H1 (cell line): ENCODE data around the gene MYO18A. TPM values are rescaled to one million over a fixed set of nuclear protein-coding genes. Genes with fewer than 3 reads are reported as not detected.

ENCODE experiments used
- CTCF ChIA-PET: fragments of 300-600 bp; sonication (Branson Sonifier 250); formaldehyde crosslinking; loops from one replicate; lab custom pipeline; 2021; ENCODE audit not compliant: partially characterized antibody; lab: Charles Lee
- POLR2A ChIA-PET: fragments of 300-600 bp; sonication (Branson Sonifier 250); formaldehyde crosslinking; loops from one replicate; lab custom pipeline; 2021; ENCODE audit warnings: inconsistent platforms; ENCODE audit not compliant: partially characterized antibody; lab: Charles Lee
- DNase-seq, 2 experiments: peaks; one replicate each; pipeline versions ENCODE4 v3.0.0 to v3.0.0-alpha.2; 2010 to 2022; ENCODE audit warnings: low spot score in 2 of 2, low read depth in 1 of 2, mixed read lengths in 1 of 2
- FAIRE-seq: peaks from 2 replicates; lab custom pipeline; 2011; peaks lifted over from hg19 to GRCh38; lab: Jason Lieb, UNC
- H2AFZ ChIP-seq: 2 replicates; pipeline ENCODE4 v1.8.1; 2012; ENCODE audit warnings: low read length, inconsistent platforms
- H2AK5ac ChIP-seq: 2 replicates; pipeline ENCODE4 v1.6.1; 2013; ENCODE audit warnings: low read depth, low read length
- H2BK120ac ChIP-seq: replicated peaks from 2 replicates; pipeline ENCODE3; 2013; ENCODE audit warnings: low read depth, low read length, inconsistent platforms
- H2BK12ac ChIP-seq: 2 replicates; pipeline ENCODE4 v1.6.1; 2013; ENCODE audit warnings: low read depth, low read length
- H2BK15ac ChIP-seq: 2 replicates; pipeline ENCODE4 v1.6.1; 2013; ENCODE audit warnings: low read length
- H2BK20ac ChIP-seq: 2 replicates; pipeline ENCODE4 v1.6.1; 2013; ENCODE audit warnings: low read length
- H2BK5ac ChIP-seq: 2 replicates; pipeline ENCODE4 v1.6.1; 2013; ENCODE audit warnings: low read depth, low read length
- H3K14ac ChIP-seq: 2 replicates; pipeline ENCODE4 v1.6.1; 2013; ENCODE audit warnings: inconsistent platforms; ENCODE audit not compliant: insufficient read length
- H3K18ac ChIP-seq: 2 replicates; pipeline ENCODE4 v1.6.1; 2013; ENCODE audit warnings: low read length; ENCODE audit errors: extremely low read depth
- H3K23ac ChIP-seq: 2 replicates; pipeline ENCODE4 v1.6.1; 2013; ENCODE audit warnings: inconsistent platforms; ENCODE audit not compliant: insufficient read length
- H3K23me2 ChIP-seq: 2 replicates; pipeline ENCODE4 v1.6.1; 2013; ENCODE audit warnings: low read depth, low read length
- H3K27ac ChIP-seq: 2 replicates; pipeline ENCODE4 v1.6.1; 2011; ENCODE audit warnings: low read depth, low read length, inconsistent platforms
- H3K27me3 ChIP-seq, 4 experiments: replicated peaks in 1 of 4; 1 replicate in 1 of 4; 2 replicates in 3 of 4; pipeline versions ENCODE4 v1.6.1 to v1.8.1; 2011 to 2013; ENCODE audit warnings: low read length in 3 of 4, mild to moderate bottlenecking in 3 of 4, inconsistent platforms in 2 of 4, mixed read lengths in 2 of 4, moderate library complexity in 1 of 4; ENCODE audit not compliant: control insufficient read depth in 3 of 4, insufficient read depth in 3 of 4; ENCODE audit errors: extremely low read depth in 1 of 4
- H3K36me3 ChIP-seq, 4 experiments: 2 replicates each; pipeline versions ENCODE4 v1.6.1 to v1.8.1; 2011 to 2013; ENCODE audit warnings: mild to moderate bottlenecking in 4 of 4, low read length in 3 of 4, moderate library complexity in 2 of 4, control low read depth in 1 of 4, inconsistent platforms in 1 of 4; ENCODE audit not compliant: insufficient read depth in 4 of 4, control insufficient read depth in 2 of 4
- H3K4ac ChIP-seq: replicated peaks from 2 replicates; pipeline ENCODE3; 2013; ENCODE audit warnings: low read length, low read depth, mixed read lengths, inconsistent platforms; ENCODE audit not compliant: insufficient read length
- H3K4me1 ChIP-seq, 4 experiments: replicated peaks in 1 of 4; 1 replicate in 1 of 4; 2 replicates in 3 of 4; pipeline versions ENCODE4 v1.6.1 to v1.8.1; 2011 to 2013; ENCODE audit warnings: low read length in 3 of 4, inconsistent platforms in 2 of 4, mixed read lengths in 1 of 4; ENCODE audit not compliant: insufficient read depth in 4 of 4, control insufficient read depth in 3 of 4
- H3K4me2 ChIP-seq, 2 experiments: 2 replicates each; pipeline versions ENCODE4 v1.6.1 to v1.8.1; 2011 to 2013; ENCODE audit warnings: low read depth in 2 of 2, low read length in 2 of 2, control low read depth in 1 of 2, inconsistent platforms in 1 of 2, mild to moderate bottlenecking in 1 of 2; ENCODE audit not compliant: insufficient read depth in 1 of 2
- H3K4me3 ChIP-seq, 4 experiments: fragments of 200-600, 300-600 bp in 1 of 4; sonication (generic), shearing (Covaris generic), sonication (Bioruptor Twin) in 1 of 4; 2 replicates each; pipeline versions ENCODE4 v1.5.1 to v1.8.1; 2011 to 2016; ENCODE audit warnings: low read length in 4 of 4, low read depth in 3 of 4, control low read depth in 2 of 4, inconsistent platforms in 2 of 4, mild to moderate bottlenecking in 2 of 4, mixed read lengths in 1 of 4, moderate library complexity in 1 of 4; ENCODE audit not compliant: insufficient read depth in 2 of 4; ENCODE audit errors: extremely low read depth in 1 of 4
- H3K56ac ChIP-seq: replicated peaks from 2 replicates; pipeline ENCODE3; 2013; ENCODE audit warnings: low read depth, mild to moderate bottlenecking, mixed read lengths, low read length, inconsistent platforms; ENCODE audit not compliant: insufficient read length
- H3K79me1 ChIP-seq: 2 replicates; pipeline ENCODE4 v1.6.1; 2013; ENCODE audit warnings: low read depth, low read length, control low read depth
- H3K79me2 ChIP-seq, 2 experiments: 2 replicates each; pipeline versions ENCODE4 v1.6.1 to v1.8.1; 2012 to 2013; ENCODE audit warnings: low read length in 2 of 2, mild to moderate bottlenecking in 2 of 2, inconsistent platforms in 1 of 2; ENCODE audit not compliant: insufficient read depth in 2 of 2, control insufficient read depth in 1 of 2
- H3K9ac ChIP-seq, 4 experiments: replicated peaks in 1 of 4; 1 replicate in 1 of 4; 2 replicates in 3 of 4; pipeline versions ENCODE4 v1.6.1 to v1.8.1; 2011 to 2013; ENCODE audit warnings: low read depth in 3 of 4, low read length in 3 of 4, control low read depth in 2 of 4, mild to moderate bottlenecking in 2 of 4, moderate library complexity in 2 of 4, inconsistent platforms in 1 of 4; ENCODE audit errors: extremely low read depth in 1 of 4
- H3K9me3 ChIP-seq, 2 experiments: 2 replicates each; pipeline versions ENCODE4 v1.6.1 to v1.8.1; 2012 to 2013; ENCODE audit warnings: mild to moderate bottlenecking in 2 of 2, moderate library complexity in 2 of 2, control low read depth in 1 of 2, inconsistent platforms in 1 of 2, low read depth in 1 of 2, low read length in 1 of 2, mixed read lengths in 1 of 2; ENCODE audit not compliant: insufficient read depth in 2 of 2
- H4K20me1 ChIP-seq, 2 experiments: replicated peaks in 1 of 2; 2 replicates each; pipeline versions ENCODE3 to v1.8.1; 2011 to 2013; ENCODE audit warnings: inconsistent platforms in 2 of 2, low read length in 2 of 2, mild to moderate bottlenecking in 1 of 2; ENCODE audit not compliant: insufficient read depth in 2 of 2, control insufficient read depth in 1 of 2
- H4K5ac ChIP-seq: 2 replicates; pipeline ENCODE4 v1.6.1; 2013; ENCODE audit warnings: low read length, low read depth, mixed read lengths, inconsistent platforms; ENCODE audit not compliant: insufficient read length
- H4K8ac ChIP-seq: 2 replicates; pipeline ENCODE4 v1.8.0; 2013; ENCODE audit warnings: mild to moderate bottlenecking, moderate library complexity, low read length, inconsistent platforms; ENCODE audit not compliant: insufficient read depth; ENCODE audit errors: extremely low read depth
- H4K91ac ChIP-seq: replicated peaks from 2 replicates; pipeline ENCODE3; 2013; ENCODE audit warnings: low read length, mixed read lengths, inconsistent platforms; ENCODE audit not compliant: insufficient read length
- ASH2L ChIP-seq: fragments of 200-600, 300-600 bp; sonication (generic); IDR thresholded peaks from one replicate; pipeline ENCODE4 v1.7.1; 2017; ENCODE audit warnings: low read length
- BRCA1 ChIP-seq: IDR thresholded peaks from 2 replicates; pipeline ENCODE4 v1.6.1; 2012; ENCODE audit warnings: low read depth, low read length, improper control_type of control experiment
- CBX8 ChIP-seq: fragments of 300-800, 300-1000 bp; sonication (generic); IDR thresholded peaks from 2 replicates; pipeline ENCODE4 v1.7.1; 2016; ENCODE audit warnings: low read depth, low read length, borderline replicate concordance
- EGR1 ChIP-seq: IDR thresholded peaks from 2 replicates; pipeline ENCODE4 v1.6.1; 2011; ENCODE audit warnings: low read depth, low read length, borderline replicate concordance
- MAFK ChIP-seq: IDR thresholded peaks from 2 replicates; pipeline ENCODE4 v1.6.1; 2012; ENCODE audit warnings: low read depth, mild to moderate bottlenecking, improper control_type of control experiment, low read length
- NANOG ChIP-seq: IDR thresholded peaks from 2 replicates; pipeline ENCODE4 v1.6.1; 2011; ENCODE audit warnings: low read length, low read depth, mild to moderate bottlenecking, inconsistent platforms; ENCODE audit not compliant: insufficient read depth, poor library complexity, severe bottlenecking
- NRF1 ChIP-seq: IDR thresholded peaks from 2 replicates; pipeline ENCODE4 v1.6.1; 2011; ENCODE audit warnings: mild to moderate bottlenecking, low read depth, low read length, improper control_type of control experiment
- RFX5 ChIP-seq: IDR thresholded peaks from 2 replicates; pipeline ENCODE4 v1.6.1; 2011; ENCODE audit warnings: low read depth, low read length, improper control_type of control experiment, borderline replicate concordance
- SP1 ChIP-seq: IDR thresholded peaks from 2 replicates; pipeline ENCODE4 v1.6.1; 2011; ENCODE audit warnings: low read depth, low read length
- SP4 ChIP-seq: IDR thresholded peaks from 2 replicates; pipeline ENCODE4 v1.6.1; 2012; ENCODE audit warnings: low read length, inconsistent platforms
- TAF1 ChIP-seq: IDR thresholded peaks from 2 replicates; pipeline ENCODE4 v1.6.1; 2011; ENCODE audit warnings: mild to moderate bottlenecking, low read depth, low read length
- TBP ChIP-seq: IDR thresholded peaks from 2 replicates; pipeline ENCODE4 v1.6.1; 2011; ENCODE audit warnings: low read depth, low read length, improper control_type of control experiment
- ZNF274 ChIP-seq: IDR thresholded peaks from 2 replicates; pipeline ENCODE4 v1.7.0; 2012; ENCODE audit warnings: low read length, borderline replicate concordance; ENCODE audit errors: extremely low read depth
- WGBS, 2 experiments: shearing (Covaris generic) in 1 of 2; methylation state at CpG; one replicate each; pipeline versions ENCODE4 v1.1.6 to v1.1.7; 2013 to 2015; ENCODE audit warnings: low lambda C conversion rate in 2 of 2, mixed read lengths in 2 of 2, inconsistent platforms in 1 of 2, low coverage in 1 of 2, missing lambda C conversion rate in 1 of 2; ENCODE audit not compliant: insufficient replicate concordance in 2 of 2, insufficient coverage in 1 of 2, insufficient read length in 1 of 2; ENCODE audit errors: extremely low coverage in 1 of 2, missing lambda C conversion rate in 1 of 2; 5-methylcytosine and 5-hydroxymethylcytosine counted together
- polyA plus RNA-seq, 7 experiments: library from polyadenylated mRNA; depleted of rRNA in 3 of 7; stranded (reverse) in 5 of 7; unstranded in 2 of 7; fragments of >200 nt in 5 of 7; fragments of 200-250 nt in 2 of 7; gene quantifications; 1 replicate in 5 of 7; 2 replicates in 1 of 7; 4 replicates in 1 of 7; pipeline versions ENCODE4 v1.2.1 to v1.2.3, GENCODE V29; 2011 to 2013; ENCODE audit warnings: missing spikeins in 2 of 7, mixed read lengths in 2 of 7
- total RNA-seq: library from RNA; stranded (reverse); fragmentation: NEBNext Ultra II Directional; extraction: Animal tissue kit (Norgen Biotek cat#: 25700); gene quantifications from 2 replicates; pipeline ENCODE4 v1.2.1, GENCODE V29; 2021
- TF ChIP-seq, protein P1 (sequence below): IDR thresholded peaks from 2 replicates; pipeline ENCODE4 v1.6.1; 2011; ENCODE audit warnings: low read length, improper control_type of control experiment

The MYO18A gene
- total and polyA plus RNA-seq, 2 of the 8 experiments (the other 6 are each of a cell fraction or from before 2014, with no cell fraction given) = 7.6 to 43.8 TPM

GRCh38 chr17:29166507-29166887 lies 13.7 kb downstream of the MYO18A start:
- ChIA-PET CTCF (interaction anchor here (1.0 to 42.5 kb wide), 5 partner anchors 13 to 54 kb away, joined by 3 to 731 read pairs (median 29); partner anchors contain the start of gene MYO18A), POLR2A (interaction anchor here (1.3 to 6.1 kb wide), 2 partner anchors 11 to 16 kb away, joined by 3 to 34 read pairs; partner anchors contain the start of gene MYO18A)
- Histone ChIP-seq H2AK5ac (no peak overlapping the region), H4K91ac (no peak overlapping the region), H3K4me2 (no peak overlapping the region), H2AFZ (no peak overlapping the region), H3K27me3 (no peaks in the 10 kb centered on the region), H2BK20ac (no peak overlapping the region), H3K56ac (no peak overlapping the region), H3K18ac (no peak overlapping the region), H3K4ac (no peak overlapping the region), H2BK5ac (no peak overlapping the region), H3K27ac (no peak overlapping the region), H3K9me3 (no peaks in the 10 kb centered on the region), H3K79me1 (peaks cover 2% of the 10 kb centered on the region), H2BK15ac (no peak overlapping the region), H3K36me3 (peaks cover 0 to 13% (median 3%) of the 10 kb centered on the region in 4 experiments; a peak in 3 of 8 replicates), H3K79me2 (peaks cover 0 to 10% of the 10 kb centered on the region in 2 experiments; a peak in 1 of 4 replicates), H3K14ac (no peak overlapping the region), H4K20me1 (peaks cover 0 to 9% of the 10 kb centered on the region in 2 experiments), H2BK12ac (no peak overlapping the region), H4K8ac (no peak overlapping the region), H3K23me2 (no peaks in the 10 kb centered on the region), H4K5ac (no peak overlapping the region), H2BK120ac (no peak overlapping the region), H3K23ac (no peak overlapping the region), H3K9ac (no peak overlapping the region), H3K4me1 (no peaks in the 10 kb centered on the region; a peak in 1 of 7 replicates), H3K4me3 (no peak overlapping the region)
- DNase-seq (no peak), FAIRE-seq (no peak)
- 97% methylated on average over 19 of the region's 21 CpGs; no CpG with 5 or more reads in 1 of the 2 experiments for WGBS, 2 experiments
- TF ChIP-seq BRCA1 (no peak), RFX5 (no peak), EGR1 (no peak), SP1 (no peak), CBX8 (no peak), MAFK (no peak), NRF1 (no peak), TAF1 (no peak), ASH2L (no peak), NANOG (no peak), TBP (no peak), ZNF274 (no peak), SP4 (no peak)
- TF ChIP-seq, protein P1, sequence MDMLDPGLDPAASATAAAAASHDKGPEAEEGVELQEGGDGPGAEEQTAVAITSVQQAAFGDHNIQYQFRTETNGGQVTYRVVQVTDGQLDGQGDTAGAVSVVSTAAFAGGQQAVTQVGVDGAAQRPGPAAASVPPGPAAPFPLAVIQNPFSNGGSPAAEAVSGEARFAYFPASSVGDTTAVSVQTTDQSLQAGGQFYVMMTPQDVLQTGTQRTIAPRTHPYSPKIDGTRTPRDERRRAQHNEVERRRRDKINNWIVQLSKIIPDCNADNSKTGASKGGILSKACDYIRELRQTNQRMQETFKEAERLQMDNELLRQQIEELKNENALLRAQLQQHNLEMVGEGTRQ = no peak
